SKM-1 (cell line): ENCODE measurements around the gene WNT9B.

ENCODE experiments used
- DNase-seq: peaks from one replicate; lab custom pipeline; 2025; ENCODE audit not compliant: unreplicated experiment; lab: John Stamatoyannopoulos, UW

Gene WNT9B

DNA sequence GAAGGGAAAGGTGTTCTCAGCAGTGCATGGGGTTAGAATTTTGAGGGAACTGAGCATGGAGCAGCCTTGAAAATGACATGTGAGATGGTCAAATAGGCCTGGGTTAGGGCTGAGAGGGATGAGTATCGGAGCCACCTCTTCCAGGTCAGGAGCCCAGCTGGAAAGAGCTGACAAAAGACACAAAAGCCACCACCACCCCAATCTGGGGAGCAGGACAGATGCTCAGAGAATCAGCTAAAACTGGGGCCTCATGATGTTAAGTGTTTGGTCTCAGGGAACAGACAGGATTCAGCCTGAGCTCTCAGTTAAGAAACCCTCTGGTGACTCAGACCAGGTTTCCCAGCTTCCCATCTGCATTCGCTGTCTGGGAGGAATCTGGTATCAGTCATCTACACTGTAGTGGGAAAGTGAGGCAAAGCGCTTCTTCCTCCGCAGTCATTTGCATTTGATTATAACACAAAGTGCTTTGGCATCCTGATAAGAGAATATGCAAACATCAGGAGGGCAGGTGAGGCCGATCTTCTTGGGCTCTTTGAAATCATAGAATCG, 2.6 kb downstream of the WNT9B start:
- no peak for DNase-seq

DNA sequence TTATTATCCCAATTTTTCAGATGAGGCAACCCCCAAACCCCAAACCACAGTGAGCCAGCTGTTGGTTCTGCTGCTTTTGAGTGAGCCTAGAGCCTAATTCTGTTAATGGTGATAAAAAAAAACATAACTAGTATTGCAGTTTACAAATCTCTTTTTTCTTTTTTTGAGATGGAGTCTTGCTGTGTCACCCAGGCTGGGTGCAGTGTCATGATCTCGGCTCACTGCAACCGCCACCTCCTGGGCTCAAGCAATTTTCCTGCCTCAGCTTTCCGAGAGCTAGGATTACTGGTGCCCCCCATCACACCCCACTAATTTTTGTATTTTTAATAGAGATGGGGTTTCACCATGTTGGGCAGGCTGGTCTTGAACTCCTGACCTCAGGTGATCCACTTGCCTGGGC, 3.1 kb downstream of the WNT9B start:
- DNase-seq = no peak

DNA sequence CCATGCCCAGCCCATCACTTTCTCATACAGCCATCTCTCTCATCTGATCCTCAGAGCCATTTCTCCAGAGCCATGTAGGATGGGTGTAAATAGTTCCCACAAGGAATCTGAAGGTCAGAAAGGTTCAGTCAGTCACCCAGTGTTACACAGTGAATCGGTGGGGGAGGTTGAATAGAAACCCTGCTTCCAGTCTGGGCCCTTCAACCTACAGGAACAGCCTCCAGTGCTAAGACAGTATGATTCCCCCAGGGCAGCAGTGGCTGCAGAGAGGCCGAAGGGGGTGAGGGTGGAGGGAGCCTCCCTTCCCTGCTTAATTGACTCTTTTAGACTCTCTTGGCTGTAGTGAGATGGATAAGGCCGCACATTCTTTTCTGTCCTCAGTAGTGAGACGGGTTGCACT, 3.6 kb downstream of the WNT9B start:
- DNase-seq = no peak

DNA sequence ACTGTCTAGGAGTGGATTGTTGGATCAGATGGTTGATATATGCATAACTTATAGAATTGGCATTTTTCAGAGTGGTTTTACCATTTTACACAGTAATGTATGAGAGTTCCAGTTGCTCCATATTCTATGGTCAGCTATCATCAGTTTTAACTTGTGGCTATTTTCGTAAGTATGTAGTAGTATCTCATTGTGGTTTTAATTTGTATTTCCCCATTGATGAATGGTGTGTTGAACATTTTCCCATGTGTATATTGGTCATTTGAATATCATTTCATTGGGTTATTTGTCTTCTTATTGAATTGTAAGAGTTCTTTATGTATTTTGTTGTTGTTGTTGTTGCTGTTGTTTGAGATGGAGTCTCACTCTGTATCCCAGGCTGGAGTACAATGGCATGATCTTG, 6.2 kb downstream of the WNT9B start:
- DNase-seq = no peak

DNA sequence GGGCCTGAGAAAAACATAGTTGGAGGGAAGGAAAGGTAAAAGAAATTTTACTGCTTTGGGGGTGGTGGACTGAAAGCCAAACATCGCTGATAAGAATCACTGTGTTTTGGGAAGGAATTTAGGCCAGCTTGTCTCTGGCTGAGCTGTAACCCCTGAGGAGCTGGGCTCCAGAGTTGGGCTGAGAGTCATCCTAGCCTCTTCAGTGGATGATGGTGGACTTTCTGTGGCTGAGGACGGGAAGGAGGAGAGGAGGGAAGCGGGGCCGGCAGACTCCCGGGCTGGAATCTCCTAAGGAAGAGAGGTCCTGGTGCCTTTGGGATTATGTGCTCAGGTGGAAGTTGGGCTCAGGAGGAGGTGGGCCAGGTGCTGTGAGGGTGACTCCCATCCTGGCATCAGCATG, 8.6 kb downstream of the WNT9B start:
- DNase-seq = no peak

DNA sequence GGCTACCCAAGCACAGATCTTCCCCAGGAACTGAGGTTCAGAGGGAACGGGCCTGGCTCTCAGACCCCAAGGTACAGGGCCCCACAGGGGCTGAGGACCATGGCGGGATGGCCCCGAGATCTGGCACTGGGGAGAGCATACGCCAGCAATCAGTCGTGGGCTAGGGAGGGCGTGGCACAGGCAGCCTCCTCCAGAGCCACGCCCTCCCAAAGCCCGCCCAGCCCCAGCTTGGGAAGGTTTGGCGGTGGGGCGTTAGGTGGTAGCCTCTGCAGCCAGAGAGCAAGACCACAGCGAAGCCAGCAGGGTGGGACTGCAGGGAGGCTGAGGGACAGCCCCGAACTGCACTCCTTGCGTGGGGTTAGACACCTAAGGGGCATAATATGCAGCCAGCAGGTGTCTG, 11.6 kb downstream of the WNT9B start:
- DNase-seq = no peak

DNA sequence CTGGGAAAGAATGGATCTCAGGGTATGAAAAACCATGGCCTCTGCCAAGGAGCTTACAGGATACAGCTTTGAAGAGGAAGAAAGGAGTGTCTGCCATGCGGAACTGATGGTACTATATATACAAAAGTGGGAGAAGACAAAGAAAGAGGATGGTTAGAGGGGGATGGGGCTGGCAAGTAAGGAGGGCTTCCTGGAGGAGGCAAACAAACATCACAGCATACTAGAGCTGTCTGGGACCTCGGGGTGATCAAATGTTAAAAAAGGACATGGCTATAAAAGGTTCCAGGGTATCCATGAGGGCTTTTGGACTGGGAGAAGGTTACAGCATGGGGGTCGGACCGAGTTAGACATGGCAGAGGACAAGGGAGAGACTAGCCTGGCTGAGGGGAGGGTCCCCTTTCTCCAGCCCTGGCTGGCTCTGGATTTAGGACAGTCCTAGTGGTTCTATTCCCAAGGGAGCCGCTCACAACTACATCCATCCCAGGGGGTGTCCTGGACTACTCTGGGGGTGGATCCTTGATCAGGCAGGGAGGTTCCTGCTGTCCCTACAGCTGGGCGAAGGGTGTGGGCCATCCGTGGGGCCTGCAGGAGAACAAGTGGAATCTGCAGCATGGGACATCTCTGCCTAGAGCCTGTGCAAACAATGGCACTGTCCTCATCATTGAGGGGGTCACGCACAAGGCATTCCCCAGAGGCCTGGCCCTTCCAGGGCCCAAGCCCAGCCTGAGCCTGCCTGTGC, 12.2 kb downstream of the WNT9B start:
- no peak for DNase-seq

DNA sequence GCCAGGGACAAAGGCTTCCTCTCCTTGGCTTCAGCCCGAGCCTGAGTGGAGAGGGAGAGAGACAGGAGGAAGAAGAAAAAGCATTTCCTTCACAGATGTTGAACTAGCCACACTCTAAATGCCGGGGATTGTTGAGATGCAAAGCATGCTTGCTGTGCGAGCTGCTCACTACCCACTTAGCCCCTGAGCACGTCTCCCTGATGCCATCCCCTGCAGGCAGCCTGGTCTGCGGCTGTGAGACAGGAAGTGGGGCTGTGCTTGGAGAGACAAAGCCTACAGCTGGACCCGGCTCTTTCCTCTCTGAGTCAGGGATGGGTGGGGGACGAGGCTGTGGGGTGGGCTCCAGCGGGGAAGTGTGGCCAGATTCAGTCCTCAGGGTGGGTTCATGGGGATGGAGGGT, 13.7 kb downstream of the WNT9B start:
- DNase-seq = no peak

DNA sequence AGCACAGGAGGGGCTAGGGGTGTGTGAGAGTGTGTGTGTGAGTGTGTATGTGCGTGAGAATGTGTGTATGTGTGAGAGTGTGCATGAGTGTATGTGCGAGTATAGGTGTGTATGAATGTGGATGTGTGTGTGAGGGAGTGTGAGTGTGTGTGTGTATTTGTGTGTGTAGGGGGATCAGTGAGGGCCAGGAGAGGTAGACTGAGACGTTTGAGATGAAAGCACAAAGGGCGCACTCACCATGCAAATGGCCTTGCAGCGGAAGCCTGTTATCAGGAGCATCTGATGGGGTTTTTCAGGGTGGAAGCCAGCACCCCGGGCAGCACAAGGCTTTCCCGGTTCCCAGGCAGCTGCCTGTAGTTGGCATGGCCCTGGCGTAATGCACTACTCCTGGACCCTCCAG, 14.9 kb downstream of the WNT9B start:
- DNase-seq = no peak

DNA sequence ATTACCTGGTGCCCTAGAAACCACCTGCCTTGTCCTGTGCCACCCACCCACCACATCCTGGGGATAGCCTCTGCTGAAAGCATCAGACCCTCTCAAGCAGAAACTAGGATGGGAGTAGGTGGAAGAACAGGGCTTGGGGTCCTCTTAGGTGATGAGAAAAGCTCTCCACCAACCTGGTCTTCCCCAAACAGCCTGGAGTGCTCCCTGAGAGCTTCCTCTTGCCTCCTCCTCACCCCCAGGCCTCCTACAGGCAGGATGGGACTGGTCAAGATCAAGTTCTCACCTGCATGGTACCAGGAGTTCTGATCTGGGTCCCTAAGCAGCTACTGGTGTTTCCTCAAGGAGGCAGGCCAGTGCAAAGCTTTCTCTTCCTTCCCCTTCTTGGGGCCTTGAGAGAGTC, 15.4 kb downstream of the WNT9B start:
- no peak for DNase-seq

DNA sequence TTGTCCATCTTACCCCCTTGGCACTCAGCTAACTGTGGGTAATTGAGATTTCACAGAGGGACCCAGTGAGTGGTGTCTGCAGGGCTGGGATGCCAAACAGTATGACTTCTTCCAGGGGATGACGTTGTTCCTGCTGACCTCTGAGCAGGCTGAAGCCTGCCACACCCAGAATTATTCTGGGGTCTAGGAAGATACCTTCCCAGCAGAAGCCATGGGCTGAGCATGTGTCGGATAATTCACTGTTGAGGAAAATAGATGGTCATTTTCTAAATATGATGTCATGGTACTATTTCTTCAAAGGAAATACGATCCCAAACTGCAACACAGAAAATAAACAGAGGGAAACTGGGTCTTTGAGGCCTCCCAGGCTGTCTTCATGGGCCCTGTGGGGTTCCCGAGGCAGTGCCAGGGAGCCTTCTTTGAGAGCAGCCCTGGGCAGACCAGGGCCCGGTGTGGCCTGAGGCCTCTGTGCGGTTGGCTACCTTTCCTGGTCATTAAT, 17.4 kb downstream of the WNT9B start:
- no peak for DNase-seq

DNA sequence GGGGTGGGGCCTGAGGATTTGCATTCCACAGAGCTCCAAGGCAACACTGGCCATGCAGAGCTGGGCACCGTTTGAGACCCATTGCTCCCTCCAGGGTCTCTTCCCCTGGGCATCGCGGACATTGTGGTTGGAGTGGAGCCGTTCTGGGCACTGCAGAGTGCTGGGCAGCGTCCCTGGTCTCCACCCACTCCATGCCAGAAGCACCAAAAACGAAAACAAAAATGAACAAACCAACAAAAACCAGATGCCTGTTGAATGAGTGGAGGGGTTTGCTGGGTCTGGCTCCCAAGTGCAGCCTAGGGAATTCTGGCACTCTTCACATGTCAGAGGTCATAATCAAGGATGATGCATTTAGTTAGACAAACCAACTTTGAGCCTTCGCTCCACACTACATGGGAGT, 17.9 kb downstream of the WNT9B start:
- DNase-seq = no peak

DNA sequence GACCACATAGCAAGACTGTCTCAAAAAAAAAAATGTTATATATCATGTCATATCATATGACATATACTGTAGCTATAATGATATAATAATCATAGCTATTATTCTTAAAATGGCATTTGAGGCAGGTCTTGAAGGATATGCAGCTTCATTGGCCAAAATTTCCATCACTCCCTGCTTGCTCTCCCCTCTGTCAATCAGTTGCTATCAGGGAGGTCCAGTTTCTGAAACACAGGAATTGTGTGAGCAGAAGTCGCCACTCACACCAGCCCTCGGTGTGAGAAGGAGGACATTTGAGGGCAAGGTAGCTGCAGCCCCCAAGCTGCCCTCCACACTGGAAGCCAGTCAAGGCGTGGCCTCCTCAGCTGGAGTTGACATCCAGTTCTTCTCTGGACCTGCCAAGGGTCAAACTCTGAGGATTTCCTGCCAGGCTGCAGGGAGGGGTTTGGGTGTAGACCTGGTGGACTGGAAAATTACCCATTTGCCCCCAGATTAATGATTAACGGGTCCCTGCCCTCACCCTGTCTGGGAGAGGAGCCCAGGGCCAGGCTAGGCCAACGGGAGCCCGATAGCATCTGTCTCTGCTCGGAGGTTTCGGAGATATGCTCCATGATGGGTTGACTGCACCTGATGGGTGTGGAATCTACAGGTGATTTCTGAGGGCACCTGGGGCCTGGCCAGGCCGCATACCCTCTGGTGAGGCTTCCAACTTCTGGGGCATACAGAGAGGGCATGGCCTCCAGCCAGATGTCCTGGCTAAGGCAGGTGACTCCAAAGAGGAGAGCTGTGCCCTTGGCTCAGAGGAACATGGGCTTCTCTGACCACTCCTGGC, 18.8 kb downstream of the WNT9B start:
- no peak for DNase-seq

DNA sequence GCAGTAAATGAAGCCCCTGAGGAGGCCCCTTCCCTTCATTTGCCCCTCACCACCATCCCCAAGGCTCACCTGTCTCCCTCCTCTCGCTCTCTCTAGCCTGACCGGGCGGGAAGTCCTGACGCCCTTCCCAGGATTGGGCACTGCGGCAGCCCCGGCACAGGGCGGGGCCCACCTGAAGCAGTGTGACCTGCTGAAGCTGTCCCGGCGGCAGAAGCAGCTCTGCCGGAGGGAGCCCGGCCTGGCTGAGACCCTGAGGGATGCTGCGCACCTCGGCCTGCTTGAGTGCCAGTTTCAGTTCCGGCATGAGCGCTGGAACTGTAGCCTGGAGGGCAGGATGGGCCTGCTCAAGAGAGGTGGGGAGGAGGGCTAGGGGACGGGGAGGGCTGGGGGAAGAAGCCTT, 21.0 kb downstream of the WNT9B start:
- no peak for DNase-seq

DNA sequence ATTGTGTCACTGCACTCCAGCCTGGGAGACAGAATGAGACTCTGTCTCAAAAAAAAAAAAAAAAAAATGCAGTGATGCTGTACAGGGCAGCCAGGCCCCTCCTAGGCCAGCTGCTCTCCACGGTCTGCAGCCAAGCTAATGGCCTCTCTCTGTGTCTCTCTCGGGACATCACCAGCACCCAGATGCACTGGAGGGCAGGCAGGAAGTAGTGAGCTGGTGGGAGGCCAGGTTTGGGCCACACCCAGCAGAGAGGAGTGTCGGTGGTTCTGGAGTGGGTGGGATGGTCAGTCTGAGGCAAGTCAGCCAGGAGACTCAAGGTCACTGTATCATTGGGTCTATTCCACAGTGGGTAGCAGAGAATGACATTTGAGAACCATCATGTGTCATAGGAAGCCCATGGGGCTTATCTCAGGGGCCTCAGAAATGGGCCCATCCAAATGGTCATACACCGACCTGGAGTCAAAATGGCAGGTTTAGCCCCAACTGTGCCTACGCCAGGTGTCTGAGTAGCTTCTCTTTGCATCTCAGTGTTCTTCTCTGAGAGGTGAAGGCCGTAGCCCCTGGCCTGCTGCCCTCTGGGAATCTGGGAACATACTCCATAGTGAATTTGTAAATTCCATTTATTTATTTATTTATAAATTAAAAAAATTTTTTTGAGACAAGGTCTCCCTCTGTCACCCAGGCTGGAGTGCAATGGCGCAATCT, 22.7 kb downstream of the WNT9B start:
- no peak for DNase-seq

DNA sequence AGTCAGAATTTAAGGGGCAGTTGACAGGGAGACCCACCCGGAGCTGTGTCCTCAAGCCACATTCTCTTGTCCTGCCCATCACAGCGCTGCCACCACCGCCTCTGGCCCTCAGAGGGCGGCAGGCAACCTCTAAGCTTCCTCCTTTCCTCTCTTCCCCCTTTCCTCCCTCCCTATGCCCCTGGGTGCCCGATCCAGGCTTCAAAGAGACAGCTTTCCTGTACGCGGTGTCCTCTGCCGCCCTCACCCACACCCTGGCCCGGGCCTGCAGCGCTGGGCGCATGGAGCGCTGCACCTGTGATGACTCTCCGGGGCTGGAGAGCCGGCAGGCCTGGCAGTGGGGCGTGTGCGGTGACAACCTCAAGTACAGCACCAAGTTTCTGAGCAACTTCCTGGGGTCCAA, 23.5 kb downstream of the WNT9B start:
- DNase-seq = no peak

DNA sequence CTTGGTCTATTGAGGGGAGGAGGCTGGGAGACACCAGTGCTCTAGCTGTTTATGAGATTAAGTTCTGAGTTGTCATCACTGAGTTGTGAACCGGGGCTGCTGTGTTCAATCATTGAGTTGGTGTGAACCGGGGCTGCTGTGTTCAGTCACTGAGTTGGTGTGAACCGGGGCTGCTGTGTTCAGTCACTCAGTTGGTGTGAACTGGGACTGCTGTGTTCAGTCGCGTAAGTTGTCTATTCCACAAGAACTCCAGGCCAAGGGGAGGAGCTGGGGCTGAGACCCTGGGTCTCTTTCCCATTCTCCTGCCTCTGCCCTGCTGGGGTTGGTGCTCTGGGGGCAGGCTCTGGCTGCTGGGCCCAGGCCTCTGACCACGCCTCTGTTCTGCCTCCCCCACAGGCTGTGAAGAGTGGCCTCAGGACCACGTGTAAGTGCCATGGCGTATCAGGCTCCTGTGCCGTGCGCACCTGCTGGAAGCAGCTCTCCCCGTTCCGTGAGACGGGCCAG, 24.5 kb downstream of the WNT9B start:
- no peak for DNase-seq

DNA sequence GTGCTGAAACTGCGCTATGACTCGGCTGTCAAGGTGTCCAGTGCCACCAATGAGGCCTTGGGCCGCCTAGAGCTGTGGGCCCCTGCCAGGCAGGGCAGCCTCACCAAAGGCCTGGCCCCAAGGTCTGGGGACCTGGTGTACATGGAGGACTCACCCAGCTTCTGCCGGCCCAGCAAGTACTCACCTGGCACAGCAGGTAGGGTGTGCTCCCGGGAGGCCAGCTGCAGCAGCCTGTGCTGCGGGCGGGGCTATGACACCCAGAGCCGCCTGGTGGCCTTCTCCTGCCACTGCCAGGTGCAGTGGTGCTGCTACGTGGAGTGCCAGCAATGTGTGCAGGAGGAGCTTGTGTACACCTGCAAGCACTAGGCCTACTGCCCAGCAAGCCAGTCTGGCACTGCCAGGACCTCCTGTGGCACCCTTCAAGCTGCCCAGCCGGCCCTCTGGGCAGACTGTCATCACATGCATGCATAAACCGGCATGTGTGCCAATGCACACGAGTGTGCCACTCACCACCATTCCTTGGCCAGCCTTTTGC, 25.0 kb downstream of the WNT9B start:
- no peak for DNase-seq

DNA sequence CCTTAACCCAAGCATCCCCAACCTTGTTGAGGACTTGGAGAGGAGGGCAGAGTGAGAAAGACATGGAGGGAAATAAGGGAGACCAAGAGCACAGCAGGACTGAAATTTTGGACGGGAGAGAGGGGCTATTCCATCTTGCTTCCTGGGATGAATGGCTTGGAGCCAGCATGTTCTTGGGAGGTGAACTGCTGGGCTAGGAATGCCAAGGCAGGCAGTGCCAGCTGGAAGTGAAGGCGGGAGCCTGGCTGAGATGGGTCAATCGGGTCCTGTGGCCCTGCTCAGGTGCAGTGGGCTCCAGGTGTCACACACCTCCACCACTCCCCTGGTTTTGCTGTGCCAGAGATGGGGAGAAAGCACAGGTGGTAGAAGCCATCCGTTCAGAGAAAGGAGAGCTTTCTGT, 25.5 kb downstream of the WNT9B start:
- no peak for DNase-seq

DNA sequence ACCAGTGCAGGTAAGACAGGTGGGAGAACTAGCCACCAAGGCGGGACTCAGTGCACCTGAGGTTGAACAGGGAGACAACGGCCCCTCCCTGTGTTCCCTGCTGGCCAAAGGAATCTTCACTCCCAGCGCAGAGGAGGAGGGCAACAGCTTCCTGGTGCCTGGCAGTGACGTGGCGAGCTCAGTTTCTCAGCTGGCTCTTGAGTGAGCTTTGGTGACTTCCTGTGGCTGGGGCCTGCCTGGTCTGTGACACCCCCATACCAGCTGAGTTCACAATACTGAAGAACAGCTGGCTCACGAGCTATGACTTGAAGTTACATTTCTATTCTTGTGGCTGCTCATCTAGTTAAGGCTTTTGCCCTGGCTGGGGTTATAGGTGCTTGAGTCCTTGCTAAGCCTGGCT, 26.1 kb downstream of the WNT9B start:
- no peak for DNase-seq

DNA sequence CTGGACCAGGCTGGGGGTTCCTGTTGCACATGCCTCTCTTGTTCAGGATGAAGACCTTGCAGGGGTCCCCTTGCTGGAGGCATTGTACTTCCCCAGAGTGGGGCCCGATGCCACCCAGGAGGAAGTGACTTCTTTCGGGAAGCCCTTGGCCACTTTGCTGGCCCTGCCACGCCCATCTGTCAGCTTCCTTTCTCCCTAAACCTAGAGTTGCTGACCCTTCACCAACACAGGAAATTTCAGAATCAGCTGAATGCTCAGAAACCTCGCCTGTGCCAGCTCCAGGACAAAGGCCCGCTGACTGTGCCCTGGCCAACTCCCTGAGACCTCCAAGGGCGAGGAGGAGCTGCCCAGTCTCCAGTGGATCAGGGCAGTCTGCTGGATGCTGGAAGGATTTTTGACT, 26.7 kb downstream of the WNT9B start:
- DNase-seq = no peak
